COR-L47 (cell line): ENCODE data around the gene RASGEF1C.

Experiments
- DNase-seq: peaks from one replicate; lab custom pipeline; 2025; lab: John Stamatoyannopoulos, UW

Gene RASGEF1C

DNA sequence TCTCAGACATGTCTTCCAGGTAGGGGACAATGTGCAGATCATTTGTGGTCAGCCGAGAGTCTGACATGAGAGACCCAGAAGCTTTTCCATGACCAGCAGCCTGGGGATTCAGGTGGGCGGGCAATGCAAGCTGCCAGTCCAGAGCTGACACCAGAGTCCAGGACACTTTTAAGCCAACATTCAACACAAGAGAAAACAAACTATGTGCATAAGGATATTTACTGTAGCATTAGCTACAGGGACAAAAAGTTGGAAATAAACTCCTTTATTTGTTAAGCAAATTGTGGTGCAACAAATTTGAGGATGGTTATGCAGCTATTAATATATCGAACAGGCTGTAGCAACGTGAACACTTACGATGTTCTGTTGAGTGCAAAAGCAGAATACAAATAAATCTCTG is 127.5 kb downstream of the RASGEF1C start:
- no peak for DNase-seq

DNA sequence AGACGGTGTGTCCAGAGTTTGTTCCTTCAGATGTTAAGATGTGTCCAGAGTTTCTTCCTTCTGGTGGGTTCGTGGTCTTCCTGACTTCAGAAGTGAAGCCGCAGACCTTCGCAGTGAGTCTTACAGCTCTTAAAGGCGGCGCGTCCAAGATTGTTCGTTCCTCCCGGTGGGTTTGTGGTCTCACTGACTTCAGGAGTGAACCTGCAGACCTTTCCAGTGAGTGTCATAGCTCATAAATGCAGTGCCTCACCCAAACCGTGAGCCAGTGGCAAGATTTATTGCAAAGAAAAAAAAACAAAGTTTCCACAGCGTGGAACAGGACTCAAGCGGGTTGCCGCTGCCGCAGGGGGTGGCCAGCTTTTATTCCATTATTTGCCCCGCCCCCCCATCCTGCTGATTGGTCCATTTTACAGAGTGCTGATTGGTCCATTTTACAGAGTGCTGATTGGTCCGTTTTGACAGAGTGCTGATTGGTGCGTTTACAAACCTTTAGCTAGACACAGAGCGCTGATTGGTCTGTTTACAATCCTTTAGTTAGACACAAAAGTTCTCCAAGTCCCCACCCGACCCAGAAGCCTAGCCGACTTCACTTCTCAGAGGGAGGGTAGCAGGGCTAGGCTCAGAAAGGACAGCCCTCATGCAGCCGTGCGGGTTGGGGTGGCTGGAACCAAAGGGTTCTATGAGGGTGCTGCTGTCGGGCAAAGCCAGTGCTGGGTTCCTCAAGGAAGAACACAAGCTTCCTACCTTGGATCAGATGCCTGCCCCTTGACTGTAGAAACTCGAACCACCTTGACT is 128.3 kb downstream of the RASGEF1C start:
- DNase-seq: no peak

DNA sequence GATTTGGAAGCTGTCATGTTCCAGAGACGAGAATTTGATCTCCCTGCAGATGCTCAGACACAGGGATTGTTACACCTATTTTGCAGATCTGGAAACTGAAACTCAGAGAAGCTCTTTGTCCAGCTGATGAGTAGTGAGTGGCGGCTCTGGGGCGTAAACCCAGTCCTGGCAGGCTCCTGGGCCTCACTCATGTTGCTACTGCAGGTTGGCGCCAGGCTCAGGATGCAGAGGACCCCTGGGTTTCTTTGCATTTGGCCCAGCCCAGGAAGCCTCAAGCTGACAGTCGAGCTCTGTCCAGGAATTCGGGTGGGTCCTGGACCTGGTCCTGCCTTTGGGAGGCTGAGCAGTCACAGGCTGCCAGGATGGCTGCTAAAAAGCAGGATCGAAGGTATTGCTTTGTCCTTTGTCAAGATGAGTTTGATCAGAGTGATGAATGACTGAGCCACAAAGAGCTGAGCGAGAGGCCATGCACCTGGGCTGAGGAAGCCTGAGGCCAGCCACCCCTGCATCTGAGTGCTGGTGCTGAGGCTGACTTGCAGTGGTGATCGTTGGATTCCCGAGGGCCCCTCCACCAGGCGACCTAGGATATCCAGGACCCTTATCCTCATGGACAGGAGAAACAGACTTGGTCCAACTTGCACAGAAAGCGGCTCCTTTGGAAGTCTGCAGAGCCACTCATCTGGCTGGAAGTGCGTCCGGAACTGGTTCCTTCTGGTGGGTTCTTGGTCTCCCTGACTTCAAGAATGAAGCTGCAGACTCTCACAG is 129.1 kb downstream of the RASGEF1C start:
- no peak for DNase-seq

DNA sequence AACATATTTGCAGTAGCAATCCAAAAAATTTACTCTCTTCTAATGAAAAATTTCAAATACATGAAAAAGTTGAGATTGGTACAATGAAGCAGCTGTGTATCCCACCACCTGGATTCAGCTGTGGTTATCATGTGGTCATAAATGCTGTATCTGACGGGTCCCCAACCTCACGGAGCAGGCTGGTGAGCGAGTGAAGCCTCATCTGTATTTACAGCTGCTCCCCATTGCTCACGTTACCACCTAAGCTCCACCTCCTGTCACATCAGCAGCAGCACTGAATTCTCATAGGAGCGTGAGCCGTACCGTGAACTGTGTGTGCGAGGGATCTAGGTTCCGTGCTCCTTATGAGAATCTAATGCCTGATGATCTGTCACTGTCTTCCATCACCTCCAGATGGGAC is 130.7 kb downstream of the RASGEF1C start:
- DNase-seq: no peak

DNA sequence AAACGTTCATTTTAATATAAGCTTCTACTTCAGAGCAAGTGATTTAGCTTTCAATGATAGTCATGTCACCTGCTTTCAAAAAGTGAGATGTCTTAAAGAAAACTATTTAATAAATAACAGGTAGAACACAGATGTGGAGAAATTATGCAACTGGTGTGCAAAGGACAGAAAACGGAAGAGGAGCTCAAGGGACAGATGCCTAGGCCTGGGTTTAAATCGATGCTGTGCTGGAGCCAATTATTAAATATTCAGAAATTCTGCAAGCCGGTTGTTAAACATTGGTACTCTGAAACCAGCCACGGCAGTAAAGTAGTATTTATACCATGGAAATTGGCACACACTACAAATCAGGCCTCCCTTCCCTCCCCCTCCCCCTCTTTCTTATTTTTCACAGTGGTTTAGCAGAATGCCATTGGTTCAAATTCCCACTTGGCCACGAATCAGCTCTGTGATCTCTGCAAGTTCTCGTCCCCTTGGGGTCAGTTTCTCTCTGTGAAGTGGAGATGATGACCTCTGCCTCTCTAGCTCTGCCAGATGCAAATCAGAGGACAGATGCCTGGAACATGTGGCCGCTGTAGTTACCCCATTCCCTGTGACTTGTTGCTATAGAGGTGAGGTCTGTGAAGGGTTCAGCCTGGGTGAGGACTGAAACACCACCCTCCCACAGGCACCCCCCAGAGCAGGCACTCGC is 131.3 kb downstream of the RASGEF1C start:
- no peak for DNase-seq

DNA sequence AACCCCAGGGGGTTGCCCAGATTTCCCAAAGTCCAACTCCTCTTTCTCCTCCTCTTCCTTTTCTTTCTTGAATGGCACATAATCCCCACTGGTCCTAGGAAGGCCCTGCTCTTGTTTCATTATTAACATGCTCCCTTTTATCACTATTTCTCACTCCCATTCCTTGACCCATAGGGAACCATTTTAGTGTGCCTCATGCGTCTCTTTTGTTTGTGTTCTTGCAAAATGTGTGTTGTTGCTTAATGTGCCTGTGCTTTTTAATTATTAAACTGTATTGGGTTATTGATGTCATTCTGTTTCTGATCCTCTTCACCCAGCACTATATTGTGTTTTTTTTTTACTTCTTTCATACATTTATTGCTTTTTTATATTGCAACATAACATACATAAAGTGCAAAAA is 133.3 kb downstream of the RASGEF1C start:
- DNase-seq: no peak

DNA sequence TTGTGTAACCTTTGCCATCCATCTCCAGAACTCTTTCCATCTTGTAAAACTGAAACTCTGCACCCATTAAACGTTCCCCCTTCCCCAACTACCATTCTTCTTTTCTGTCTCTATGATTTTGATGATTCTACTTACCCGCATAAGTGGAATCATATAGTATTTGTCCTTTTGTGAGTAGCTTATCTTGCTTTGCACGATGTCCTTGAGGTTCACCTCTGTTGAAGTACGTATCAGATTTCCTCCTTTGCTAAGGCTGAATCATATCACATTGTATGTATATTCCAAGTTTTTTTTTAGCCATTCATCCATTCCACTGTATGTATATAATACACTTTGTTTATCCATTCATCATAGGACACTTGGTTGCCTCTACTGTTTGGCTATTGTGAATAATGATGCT is 134.5 kb downstream of the RASGEF1C start:
- DNase-seq: no peak

DNA sequence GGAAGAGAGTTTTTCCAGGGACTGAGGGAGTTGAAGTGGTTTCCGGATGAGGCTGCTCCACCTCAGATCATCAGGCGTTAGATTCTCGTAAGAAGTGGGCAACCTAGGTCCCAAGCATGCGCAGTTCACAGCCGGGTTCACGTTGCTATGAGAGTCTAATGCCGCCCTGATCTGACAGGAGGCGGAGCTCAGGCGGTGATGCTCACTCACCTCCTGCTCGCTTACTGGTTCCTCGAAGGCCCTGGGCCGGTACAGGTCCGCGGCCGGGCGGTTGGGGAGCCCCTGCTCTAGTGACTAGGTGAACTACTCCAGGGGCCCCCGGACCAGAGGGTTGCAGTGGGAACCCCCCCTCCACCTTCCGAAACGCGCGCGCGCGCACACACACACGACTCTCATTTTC is 136.5 kb downstream of the RASGEF1C start:
- DNase-seq: no peak

DNA sequence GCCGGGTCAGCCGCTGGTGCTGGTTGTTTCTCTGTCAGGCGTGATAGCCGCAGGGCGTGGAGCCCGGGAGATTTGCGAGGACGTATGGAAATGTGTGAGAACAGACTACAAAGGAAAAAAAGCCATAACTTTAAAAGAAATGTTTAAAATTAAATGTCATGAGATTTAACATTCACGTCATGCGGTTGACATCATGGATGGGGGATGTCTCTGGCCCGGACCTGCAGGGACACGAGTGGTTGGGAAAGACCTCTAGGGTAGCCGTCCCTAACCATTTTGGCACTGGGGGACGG is 136.8 kb downstream of the RASGEF1C start:
- DNase-seq: no peak

DNA sequence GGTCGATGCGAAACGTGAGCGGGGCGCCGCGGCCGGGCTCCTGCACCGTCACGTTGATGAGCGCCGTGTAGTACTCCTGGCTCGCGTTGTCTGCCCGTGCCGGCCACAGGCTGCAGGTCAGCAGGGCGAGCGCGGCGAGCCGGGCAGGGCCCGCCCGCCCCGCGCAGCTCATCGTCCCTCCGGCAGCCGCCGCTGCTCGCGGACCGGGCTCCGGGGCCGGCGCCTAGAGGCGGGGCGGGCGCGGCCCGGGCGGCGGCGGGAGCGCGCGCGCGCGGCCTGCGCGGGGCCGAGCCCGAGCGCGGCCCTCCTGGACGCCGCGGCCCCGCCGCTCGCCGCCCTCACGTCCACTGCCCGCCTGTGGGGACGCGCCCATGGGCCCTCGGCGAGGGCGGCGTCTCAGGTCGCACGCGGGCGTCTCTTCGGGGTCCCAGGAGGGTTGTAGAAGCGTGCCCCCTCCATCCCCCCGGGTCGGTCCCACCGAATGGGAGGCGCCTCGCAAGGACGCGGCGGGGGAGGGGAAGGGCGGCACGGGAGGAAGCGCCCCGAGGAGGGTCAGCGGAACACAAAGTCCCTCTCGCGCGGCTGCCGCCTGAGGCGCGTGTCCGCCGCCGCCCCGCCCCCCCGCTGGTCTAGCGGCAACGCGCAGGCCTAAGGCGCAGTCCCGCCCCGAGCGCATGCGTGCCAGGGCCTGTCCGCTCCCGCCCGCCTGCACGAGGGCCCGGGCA is 137.3 kb downstream of the RASGEF1C start, which contains the start of gene RNF130:
Gene RNF130, minus strand, starts transcription at position 229 of the 725 bp plus-strand sequence. Its CDS starts 57 bp downstream, at position 172.
- peak; percentile 90 for DNase-seq

DNA sequence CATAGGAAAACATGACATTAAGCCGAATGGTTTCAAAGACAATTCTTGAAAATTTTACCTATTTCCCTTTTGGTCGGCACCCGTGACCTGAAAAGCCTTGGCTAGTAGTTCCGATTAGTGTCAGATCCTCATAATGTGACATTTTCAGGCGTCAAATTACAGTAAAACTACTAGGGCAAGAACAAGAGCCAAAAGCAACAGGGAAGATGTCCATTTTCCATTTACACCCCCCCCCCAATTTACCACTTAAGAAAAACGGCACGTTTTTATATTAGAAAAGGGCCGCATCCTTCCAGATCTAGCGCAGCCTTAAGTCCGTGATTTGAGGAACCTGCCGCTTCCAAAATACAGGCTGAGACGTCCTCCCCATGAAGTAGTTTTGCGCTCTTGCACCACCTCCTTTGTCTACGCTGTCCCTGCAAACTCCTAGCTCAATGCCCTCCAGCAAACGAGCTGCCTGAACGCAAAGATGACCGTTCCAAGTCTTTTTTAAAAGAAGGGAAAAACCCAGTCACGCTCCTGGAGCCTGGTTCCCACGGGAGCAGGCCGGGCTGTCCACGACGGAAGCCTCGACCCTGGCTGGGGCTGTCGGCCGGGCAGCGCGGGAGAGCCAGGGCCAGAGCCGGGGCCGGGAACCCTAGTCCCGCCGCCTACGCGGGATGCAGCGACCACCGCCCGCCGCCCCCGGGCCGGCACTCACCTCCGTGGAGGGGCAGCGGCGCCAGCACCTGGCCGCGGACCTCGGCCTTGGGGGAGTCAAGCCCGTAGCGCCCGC is 138.1 kb downstream of the RASGEF1C start:
- DNase-seq: no peak

DNA sequence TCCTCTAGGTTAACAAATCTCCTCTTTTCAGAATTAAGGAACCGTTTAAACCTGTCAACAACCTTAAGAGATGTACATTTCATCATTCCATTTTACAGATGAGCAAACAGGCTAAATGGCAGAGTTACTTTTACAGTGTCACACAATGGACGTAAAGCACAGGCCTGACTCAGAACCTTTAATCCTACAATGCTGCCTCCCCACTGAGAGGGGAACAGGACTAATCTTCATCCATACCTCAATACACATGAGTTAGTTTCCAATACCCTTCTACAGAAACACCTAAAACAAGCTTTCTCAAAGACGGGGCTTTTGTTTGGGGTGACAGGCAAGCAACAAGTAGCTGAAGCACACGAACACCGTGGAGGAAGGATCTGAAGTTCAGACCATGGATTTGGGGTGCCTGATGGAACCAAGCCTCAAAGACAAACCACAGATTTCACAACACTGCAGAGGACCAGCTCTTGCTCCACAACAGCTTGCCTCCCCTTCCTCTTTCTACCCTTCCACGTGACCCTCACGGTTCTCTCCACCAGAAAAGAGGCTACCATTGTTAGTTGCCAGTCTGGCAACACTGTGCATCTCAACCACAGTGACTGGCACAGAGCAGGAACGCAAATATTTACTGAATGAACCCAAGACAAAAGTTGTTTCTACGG is 139.3 kb downstream of the RASGEF1C start:
- no peak for DNase-seq

DNA sequence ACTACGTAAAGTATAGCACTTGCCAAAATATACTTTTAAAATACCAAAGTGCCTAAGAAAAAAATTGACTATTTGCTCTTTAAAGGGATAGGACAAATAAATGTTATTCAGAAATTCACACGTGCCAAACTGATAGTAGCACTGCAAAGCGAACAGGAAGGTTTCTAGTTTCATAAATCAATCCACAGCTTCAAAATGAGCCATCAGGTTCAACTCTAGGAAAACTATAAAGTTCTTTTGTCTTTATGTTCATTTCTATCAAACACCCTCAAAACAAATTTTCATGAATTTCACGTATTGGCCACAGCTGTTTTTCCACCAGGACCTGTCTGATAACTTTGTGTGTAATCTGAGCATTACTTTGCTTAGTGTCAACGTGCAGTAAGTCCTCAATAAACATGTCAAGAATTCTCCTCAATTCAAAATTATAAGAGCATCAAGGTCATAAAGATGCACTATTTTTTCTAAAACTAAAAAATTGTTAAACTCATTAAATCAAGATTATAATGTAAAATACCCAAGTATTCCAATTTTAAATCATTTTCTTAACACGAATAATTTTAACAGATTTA is 140.4 kb downstream of the RASGEF1C start:
- no peak for DNase-seq

DNA sequence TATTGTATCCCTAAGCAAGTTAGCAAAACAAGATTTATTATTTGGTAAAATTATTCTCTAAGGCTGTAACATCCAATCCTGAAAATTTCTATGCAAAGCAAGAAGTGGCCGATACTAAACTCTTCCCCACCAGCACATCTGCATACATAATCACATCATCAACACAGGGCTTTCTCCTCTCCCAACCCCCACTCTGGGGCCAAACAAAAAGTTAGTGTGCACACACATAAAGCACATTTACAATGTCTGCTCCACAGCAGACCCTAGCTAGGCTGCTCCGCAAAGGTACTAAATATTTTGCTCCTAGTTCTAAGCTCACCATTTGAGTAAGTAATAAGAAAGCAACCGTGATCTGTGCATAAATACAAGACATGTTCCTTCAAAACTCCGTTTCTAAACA is 141.0 kb downstream of the RASGEF1C start:
- DNase-seq: no peak

DNA sequence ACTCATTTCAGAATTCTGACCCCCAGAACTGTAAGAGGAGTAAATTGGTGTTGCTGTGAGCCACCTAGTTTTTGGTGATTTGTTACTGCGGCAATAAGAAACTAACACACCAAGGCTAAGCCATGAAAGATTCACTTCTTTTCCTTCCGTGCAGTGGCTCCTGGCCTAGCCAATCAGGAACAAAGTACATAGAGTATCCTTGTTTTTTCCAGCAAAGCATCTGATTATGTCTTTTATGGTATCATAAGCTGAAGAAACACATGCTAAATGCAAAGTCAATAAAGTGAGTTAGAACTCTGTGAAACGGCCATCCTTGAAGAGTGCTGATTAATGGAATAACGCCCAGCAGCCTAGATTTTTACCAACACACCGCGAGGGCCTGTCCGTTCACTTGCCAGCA is 148.8 kb downstream of the RASGEF1C start:
- no peak for DNase-seq

DNA sequence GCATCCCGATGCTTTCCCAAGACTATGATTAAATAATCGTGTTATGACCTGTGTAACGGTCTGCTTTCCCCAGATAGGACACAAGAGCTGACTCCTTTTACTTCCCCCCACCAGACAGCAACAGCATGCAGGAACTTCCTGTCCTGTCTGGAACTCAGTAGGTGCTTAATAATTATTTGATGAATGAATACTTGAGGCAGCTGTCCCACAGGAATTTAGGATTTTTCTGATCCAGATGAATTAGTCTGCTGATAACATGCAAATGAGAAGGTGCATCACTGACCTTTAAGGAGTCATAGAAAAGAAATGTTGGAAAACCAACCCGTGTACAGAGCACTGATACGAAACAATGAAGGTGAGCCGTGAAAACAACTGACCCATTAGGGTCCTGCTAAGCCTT is 149.7 kb downstream of the RASGEF1C start:
- no peak for DNase-seq

DNA sequence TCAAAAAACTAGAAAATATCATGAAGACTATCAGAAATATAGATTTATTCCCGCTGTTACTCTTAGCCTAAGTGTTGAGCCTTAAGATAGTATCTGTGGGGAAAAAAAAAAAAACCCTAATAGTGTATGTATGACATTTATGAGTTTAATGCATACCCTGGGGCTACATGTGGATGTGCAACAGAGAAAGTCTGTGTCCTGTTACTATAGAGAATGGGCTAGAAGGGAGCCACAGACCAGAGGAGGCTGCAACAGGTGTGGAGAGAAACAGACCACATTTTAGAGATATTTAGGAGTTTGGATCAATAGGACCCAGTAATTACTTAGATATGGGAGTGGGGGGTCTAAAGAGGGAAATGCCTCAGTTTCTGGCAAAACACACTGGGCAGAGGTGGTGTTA is 152.9 kb downstream of the RASGEF1C start:
- DNase-seq: no peak

DNA sequence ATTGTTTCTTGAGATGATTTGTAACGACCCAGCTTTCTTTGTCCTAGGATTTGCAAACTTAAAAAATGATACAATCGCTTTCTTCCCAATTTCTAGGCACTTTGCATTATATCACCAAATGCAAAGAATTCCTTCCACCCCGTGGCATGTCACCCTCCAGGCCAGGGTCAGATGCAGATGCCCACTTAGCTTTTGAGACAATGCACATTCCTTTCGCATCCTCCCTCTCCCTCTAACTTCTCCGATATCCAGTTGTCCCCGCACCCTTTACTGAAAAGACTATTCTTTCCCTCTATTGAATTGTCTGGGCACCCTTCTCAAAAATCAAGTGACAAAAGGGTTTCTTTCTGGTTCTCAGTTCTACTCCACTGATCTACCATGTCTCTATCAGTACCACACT is 154.8 kb downstream of the RASGEF1C start:
- no peak for DNase-seq

DNA sequence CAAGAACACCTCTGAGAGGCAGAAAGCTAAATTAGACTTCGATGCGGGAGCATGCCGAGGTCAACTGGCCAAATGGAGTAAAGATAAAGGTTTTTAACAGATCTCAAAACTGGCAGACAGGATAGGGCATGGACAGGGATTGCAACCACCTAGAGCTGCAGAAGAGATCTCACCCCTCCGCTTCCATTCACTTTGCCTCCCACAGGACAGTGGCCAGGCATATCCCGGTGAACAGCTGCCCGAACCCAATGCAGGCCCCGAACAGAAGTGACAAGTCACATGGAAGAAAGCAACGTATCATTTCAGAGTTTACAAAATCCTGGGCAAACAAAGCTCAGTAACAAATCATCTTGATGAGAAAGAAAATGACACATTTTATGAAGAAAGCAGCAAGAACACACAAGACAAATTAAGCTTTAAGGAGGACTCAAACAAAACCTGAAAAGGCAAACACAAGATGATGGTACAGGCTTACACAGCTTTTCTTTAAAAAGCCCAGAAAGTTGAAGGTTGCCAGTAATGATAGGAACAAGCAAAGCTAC is 155.9 kb downstream of the RASGEF1C start:
- no peak for DNase-seq

DNA sequence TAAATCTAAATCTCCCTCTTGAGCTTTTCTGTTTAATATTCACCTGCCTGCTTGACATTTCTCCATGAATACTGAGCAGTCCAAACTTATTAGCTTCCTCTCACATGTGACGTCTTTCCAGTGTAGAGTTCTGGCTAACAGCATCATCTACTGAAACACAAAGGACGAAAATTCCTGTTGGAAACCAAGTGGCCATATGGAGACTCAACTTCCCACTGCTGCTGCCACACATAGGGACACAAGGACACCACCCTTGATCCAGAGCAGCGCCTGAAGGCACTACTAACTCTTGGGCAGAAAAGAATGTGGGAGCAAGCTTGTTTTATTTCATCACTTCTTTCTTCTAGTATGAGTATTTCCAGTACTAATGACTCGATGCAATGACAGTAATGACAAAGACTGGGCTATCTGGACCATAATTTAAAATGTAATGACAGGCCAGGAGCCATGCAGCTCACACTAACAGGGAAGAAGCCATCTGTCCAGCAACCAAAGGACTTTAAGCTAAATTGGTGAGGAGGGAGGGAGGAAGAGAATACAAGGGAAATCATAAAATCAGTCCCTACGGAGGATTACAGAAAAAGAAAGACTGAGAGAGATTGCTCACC is 156.7 kb downstream of the RASGEF1C start:
- no peak for DNase-seq
